Activated naive CD4-positive, alpha-beta T cell treated with anti-CD3 and anti-CD28 coated beads, Interleukin-2, amount 50 U/mL, for 24 hours (primary cell): ENCODE measurements around the gene GOLGA1.

Experiments
- H3K27ac Mint-ChIP-seq: one replicate; pipeline ENCODE4 v1.8.0; 2021; ENCODE audit warnings: mild to moderate bottlenecking, mixed read lengths
- H3K27me3 Mint-ChIP-seq: one replicate; pipeline ENCODE4 v1.8.0; 2021; ENCODE audit warnings: mixed read lengths
- H3K36me3 Mint-ChIP-seq: one replicate; pipeline ENCODE4 v1.8.0; 2021; ENCODE audit warnings: mixed read lengths
- H3K4me1 Mint-ChIP-seq: one replicate; pipeline ENCODE4 v1.8.0; 2021; ENCODE audit warnings: mixed read lengths
- H3K4me3 Mint-ChIP-seq: one replicate; pipeline ENCODE4 v1.8.0; 2021; ENCODE audit warnings: mild to moderate bottlenecking, mixed read lengths
- H3K9me3 Mint-ChIP-seq: one replicate; pipeline ENCODE4 v1.8.0; 2021; ENCODE audit warnings: mixed read lengths

GOLGA1 gene

GRCh38 chr9:124908098-124908497 lies 32.8 kb downstream of the GOLGA1 start:
- Mint-ChIP-seq H3K27ac (no peak overlapping the region), H3K9me3 (no peaks in the 10 kb centered on the region), H3K4me1 (no peaks in the 10 kb centered on the region), H3K4me3 (no peak overlapping the region), H3K36me3 (peaks cover 40% of the 10 kb centered on the region), H3K27me3 (peaks cover 2% of the 10 kb centered on the region)

DNA sequence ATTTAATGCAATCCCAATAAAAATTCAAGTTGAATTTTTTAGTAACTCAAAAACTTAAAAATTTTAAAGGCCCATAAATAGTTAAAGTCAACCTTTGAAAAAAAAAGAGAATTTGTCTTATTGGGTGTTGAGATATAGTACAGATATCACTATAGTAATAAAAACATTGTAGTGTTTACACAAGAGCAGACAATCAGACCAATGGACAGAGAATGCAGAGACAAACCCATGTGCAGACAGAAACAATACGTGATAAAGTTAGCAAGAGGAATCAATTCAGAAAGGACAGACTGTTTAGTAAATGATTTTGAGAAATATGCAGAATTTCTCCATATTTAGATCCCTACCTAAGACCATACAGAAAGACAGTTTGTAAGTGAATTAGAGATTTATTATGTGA lies 33.9 kb downstream of the GOLGA1 start:
- Mint-ChIP-seq H3K36me3 (peaks cover 35% of the 10 kb centered on the region), H3K27me3 (peaks cover 2% of the 10 kb centered on the region)

DNA sequence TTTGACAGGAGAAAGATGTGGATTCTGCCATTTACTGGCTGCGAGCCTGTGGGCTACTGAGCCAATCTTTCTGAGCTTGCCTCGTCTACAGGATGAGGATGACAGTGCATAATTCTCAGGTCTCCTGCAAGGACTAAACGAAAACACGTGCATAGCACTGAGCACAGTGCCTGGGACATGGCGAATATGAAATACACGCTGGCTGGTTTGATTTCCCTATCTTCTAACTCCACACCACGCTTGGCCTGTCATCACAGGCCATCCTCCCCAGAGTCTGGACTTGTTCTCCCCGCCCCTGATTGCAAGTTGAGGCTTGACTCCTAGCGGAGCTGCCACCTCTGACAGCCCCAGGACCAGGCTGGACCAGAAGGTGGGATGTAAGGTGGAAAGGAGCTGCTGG lies 41.0 kb downstream of the GOLGA1 start:
- Mint-ChIP-seq H3K9me3 (no peaks in the 10 kb centered on the region), H3K36me3 (peaks cover 17% of the 10 kb centered on the region), H3K27me3 (peaks cover 2% of the 10 kb centered on the region), H3K27ac (no peak overlapping the region), H3K4me3 (no peak overlapping the region), H3K4me1 (peaks cover 11% of the 10 kb centered on the region)

More for the DNA sequence above, 33.9 kb downstream of the GOLGA1 start:
- Mint-ChIP-seq H3K9me3 (no peaks in the 10 kb centered on the region), H3K4me1 (no peaks in the 10 kb centered on the region), H3K4me3 (no peak overlapping the region), H3K27ac (no peak overlapping the region)

DNA sequence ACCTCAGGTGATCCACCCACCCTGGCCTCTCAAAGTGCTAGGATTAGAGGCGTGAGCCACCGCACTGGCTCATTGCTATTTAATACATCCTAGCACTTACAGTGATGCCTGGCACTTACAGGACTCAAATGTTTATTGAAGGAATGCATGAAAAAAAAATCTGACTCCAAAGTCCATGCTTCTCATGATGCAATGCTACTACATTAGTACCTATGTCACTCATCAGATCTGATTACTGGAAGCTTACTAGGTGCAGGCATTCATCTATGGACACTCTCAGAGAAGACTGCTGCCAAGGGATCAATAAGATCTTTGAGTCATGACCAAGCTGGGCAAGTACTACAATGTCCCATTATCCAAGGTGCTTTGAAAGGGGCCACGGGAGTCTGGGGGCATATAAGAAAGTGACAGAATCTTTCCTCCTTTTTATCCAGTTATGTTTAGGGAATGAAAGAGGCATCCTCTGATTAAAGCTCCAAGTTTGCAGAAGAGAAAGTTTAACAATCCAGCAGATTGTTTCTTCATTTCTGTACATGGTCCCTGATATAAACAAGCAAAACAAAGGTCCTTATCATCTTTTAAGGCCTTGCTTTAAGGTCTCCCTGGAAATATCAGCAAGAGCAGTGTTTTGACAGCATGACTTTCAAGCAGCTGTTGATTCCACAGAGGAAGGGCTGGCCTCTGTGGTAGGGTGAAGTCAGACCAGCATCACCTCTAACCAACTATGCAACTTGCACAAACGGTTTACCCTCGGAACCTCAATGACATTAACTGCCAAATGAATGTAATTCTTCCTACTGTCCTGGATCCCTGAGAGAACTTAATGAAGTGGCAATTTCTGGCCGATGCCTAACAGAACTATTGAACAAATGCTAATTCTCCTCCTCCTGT lies 43.1 kb downstream of the GOLGA1 start:
- Mint-ChIP-seq H3K4me1 (peaks cover 18% of the 10 kb centered on the region), H3K27ac (no peak overlapping the region)

GRCh38 chr9:124894741-124895170 lies 46.1 kb downstream of the GOLGA1 start:
- Mint-ChIP-seq H3K4me1 (peaks cover 18% of the 10 kb centered on the region), H3K9me3 (no peaks in the 10 kb centered on the region), H3K36me3 (peaks cover 27% of the 10 kb centered on the region), H3K4me3 (no peak overlapping the region), H3K27me3 (peaks cover 7% of the 10 kb centered on the region), H3K27ac (no peak overlapping the region)

More for the DNA sequence above, 43.1 kb downstream of the GOLGA1 start:
- no peaks in the 10 kb centered on the region for H3K9me3 Mint-ChIP-seq
- H3K36me3 Mint-ChIP-seq, result peaks cover 18% of the 10 kb centered on the region
- no peak overlapping the region for H3K4me3 Mint-ChIP-seq
- no peaks in the 10 kb centered on the region for H3K27me3 Mint-ChIP-seq

- peaks cover 29% of the 10 kb centered on the region for H3K36me3 Mint-ChIP-seq
- H3K4me1 Mint-ChIP-seq, result peaks cover 18% of the 10 kb centered on the region
- H3K4me3 Mint-ChIP-seq, result peak overlapping the region; percentile 36
- peaks cover 7% of the 10 kb centered on the region for H3K27me3 Mint-ChIP-seq
- H3K9me3 Mint-ChIP-seq, result no peaks in the 10 kb centered on the region
- H3K27ac Mint-ChIP-seq, result no peak overlapping the region
These were observed 46.7 kb downstream of the GOLGA1 start for GRCh38 chr9:124894035-124894740.

DNA sequence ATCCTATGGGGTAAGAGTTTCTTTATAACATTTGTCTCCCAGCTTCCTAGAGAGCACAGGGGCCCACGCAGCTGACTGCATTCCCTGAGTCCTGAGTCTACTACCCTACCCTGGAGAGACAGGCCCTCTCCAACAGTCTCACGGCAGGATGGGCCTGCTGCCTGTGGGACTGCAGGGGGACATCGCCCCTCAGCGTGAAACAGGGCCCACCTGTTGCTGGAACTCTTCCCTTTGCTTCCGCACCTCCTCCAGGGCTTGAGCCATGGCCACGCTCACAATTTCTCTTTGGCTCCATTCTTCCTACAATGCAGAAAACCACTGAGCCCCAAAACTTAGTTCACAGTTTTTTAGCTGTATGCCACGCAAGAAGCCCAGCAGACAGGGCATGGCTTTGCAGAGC lies 50.7 kb downstream of the GOLGA1 start:
- Mint-ChIP-seq H3K27me3 (peaks cover 7% of the 10 kb centered on the region), H3K27ac (no peak overlapping the region), H3K4me3 (no peak overlapping the region), H3K36me3 (peaks cover 45% of the 10 kb centered on the region), H3K9me3 (no peaks in the 10 kb centered on the region), H3K4me1 (peaks cover 9% of the 10 kb centered on the region)

- Mint-ChIP-seq H3K36me3 (peaks cover 49% of the 10 kb centered on the region), H3K27ac (no peak overlapping the region), H3K4me3 (no peak overlapping the region), H3K27me3 (peaks cover 7% of the 10 kb centered on the region), H3K4me1 (no peaks in the 10 kb centered on the region), H3K9me3 (no peaks in the 10 kb centered on the region)
These were observed 51.9 kb downstream of the GOLGA1 start for GRCh38 chr9:124889006-124889405.

GRCh38 chr9:124887832-124888231 lies 53.1 kb downstream of the GOLGA1 start:
- Mint-ChIP-seq H3K4me1 (no peaks in the 10 kb centered on the region), H3K4me3 (no peak overlapping the region), H3K9me3 (no peaks in the 10 kb centered on the region), H3K27me3 (peaks cover 7% of the 10 kb centered on the region), H3K36me3 (peaks cover 43% of the 10 kb centered on the region), H3K27ac (no peak overlapping the region)

GRCh38 chr9:124886866-124887492 lies 53.9 kb downstream of the GOLGA1 start:
- H3K9me3 Mint-ChIP-seq, result no peaks in the 10 kb centered on the region
- no peak overlapping the region for H3K27ac Mint-ChIP-seq
- peaks cover 41% of the 10 kb centered on the region for H3K36me3 Mint-ChIP-seq
- peaks cover 5% of the 10 kb centered on the region for H3K27me3 Mint-ChIP-seq
- H3K4me3 Mint-ChIP-seq, result no peak overlapping the region
- H3K4me1 Mint-ChIP-seq, result no peaks in the 10 kb centered on the region

DNA sequence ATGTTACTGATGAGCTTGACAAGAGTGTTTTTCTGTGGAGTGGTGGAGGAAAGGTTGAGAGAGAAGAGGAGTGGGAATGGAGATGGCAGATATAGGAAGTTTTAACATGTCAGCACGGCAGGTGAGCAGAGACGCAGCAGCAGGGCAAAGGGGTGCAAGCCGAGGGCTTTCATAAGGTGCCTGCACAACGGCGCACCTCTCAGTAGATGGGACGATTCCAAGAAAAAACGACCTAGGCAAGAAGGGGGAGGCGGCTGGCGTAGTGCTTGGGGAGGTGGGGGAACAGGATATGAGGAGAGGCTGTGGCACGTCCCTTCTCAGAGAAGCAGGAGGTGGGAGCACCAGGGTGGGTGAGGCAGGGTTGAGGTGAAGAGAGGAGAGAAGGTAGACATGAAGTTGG lies 54.4 kb downstream of the GOLGA1 start:
- H3K27me3 Mint-ChIP-seq, result peaks cover 5% of the 10 kb centered on the region
- no peak overlapping the region for H3K4me3 Mint-ChIP-seq
- H3K36me3 Mint-ChIP-seq, result peaks cover 43% of the 10 kb centered on the region
- H3K9me3 Mint-ChIP-seq, result no peaks in the 10 kb centered on the region
- no peak overlapping the region for H3K27ac Mint-ChIP-seq
- H3K4me1 Mint-ChIP-seq, result no peaks in the 10 kb centered on the region

GRCh38 chr9:124885551-124885950 lies 55.3 kb downstream of the GOLGA1 start:
- H3K9me3 Mint-ChIP-seq, result no peaks in the 10 kb centered on the region

DNA sequence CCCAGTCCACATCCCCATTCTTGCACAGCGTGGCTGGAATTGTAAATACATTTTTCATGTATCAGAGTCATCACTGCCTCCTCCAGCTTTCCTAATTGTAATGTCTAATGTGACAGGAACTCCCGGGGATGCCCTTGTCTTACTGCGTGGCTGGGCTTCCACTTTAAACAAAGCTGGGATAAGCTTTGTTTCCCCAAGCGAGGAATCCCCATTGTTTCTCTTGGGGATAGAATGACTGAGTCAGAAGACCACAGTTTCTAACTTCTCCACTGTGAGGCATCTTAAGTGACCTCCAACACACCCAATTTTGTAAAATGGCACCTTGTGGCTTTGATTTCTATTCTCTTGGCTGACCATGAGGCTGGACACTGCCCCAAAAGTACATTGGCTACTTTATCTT lies 56.5 kb downstream of the GOLGA1 start:
- H3K27me3 Mint-ChIP-seq, result no peaks in the 10 kb centered on the region
- H3K4me3 Mint-ChIP-seq, result no peak overlapping the region
- H3K4me1 Mint-ChIP-seq, result no peaks in the 10 kb centered on the region
- peaks cover 30% of the 10 kb centered on the region for H3K36me3 Mint-ChIP-seq
- no peak overlapping the region for H3K27ac Mint-ChIP-seq
- H3K9me3 Mint-ChIP-seq, result no peaks in the 10 kb centered on the region

More at GRCh38 chr9:124885551-124885950, 55.3 kb downstream of the GOLGA1 start:
- peaks cover 2% of the 10 kb centered on the region for H3K27me3 Mint-ChIP-seq
- H3K27ac Mint-ChIP-seq, result no peak overlapping the region
- peaks cover 39% of the 10 kb centered on the region for H3K36me3 Mint-ChIP-seq
- no peak overlapping the region for H3K4me3 Mint-ChIP-seq
- H3K4me1 Mint-ChIP-seq, result no peaks in the 10 kb centered on the region

GRCh38 chr9:124882231-124882630 lies 58.7 kb downstream of the GOLGA1 start:
- H3K27ac Mint-ChIP-seq, result no peak overlapping the region
- no peaks in the 10 kb centered on the region for H3K27me3 Mint-ChIP-seq
- peaks cover 30% of the 10 kb centered on the region for H3K36me3 Mint-ChIP-seq
- H3K4me1 Mint-ChIP-seq, result peaks cover 2% of the 10 kb centered on the region
- no peaks in the 10 kb centered on the region for H3K9me3 Mint-ChIP-seq
- no peak overlapping the region for H3K4me3 Mint-ChIP-seq

GRCh38 chr9:124881138-124881743 lies 59.6 kb downstream of the GOLGA1 start:
- H3K27ac Mint-ChIP-seq, result no peak overlapping the region
- no peaks in the 10 kb centered on the region for H3K27me3 Mint-ChIP-seq
- peaks cover 7% of the 10 kb centered on the region for H3K4me1 Mint-ChIP-seq
- no peaks in the 10 kb centered on the region for H3K9me3 Mint-ChIP-seq
- no peak overlapping the region for H3K4me3 Mint-ChIP-seq
- peaks cover 27% of the 10 kb centered on the region for H3K36me3 Mint-ChIP-seq
